Coronary artery (tissue), 2 donors: ENCODE results near the gene PTPRM.

Experiments used
- DNase-seq: peaks from one replicate; pipeline ENCODE4 v3.0.0-alpha.2; 2017; ENCODE audit warnings: low spot score
- H3K27ac ChIP-seq, 2 donors: fragments of 200-600 bp; sonication (generic); one replicate each; pipeline ENCODE4 v1.5.1; 2016 to 2019
- H3K4me3 ChIP-seq: fragments of 200-600 bp; sonication (generic); 2 replicates; pipeline ENCODE4 v1.5.1; 2016; ENCODE audit warnings: mild to moderate bottlenecking, moderate library complexity
- TF ChIP-seq, protein P1 (sequence below): fragments of 200-600 bp; sonication (generic); IDR thresholded peaks from one replicate; pipeline ENCODE4 v1.5.1; 2019; ENCODE audit warnings: antibody characterized with exemption

PTPRM gene

DNA sequence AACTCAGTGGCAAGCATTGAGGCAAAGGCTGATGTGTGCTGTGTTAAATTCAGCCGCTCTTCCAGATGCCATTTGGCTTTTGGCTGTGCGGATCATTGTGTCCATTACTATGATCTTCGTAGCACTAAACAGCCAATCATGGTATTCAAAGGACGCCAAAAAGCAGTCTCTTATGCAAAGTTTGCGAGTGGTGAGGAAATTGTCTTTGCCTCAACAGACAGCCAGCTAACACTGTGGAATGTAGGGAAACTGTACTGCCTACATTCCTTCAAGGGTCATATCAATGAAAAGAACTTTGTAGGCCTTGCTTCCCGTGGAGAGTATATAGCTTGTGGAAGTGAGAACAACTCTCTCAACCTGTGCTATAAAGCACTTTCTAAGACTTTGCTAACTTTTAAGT is 846.6 kb downstream of the PTPRM start:
- no peak overlapping the region for H3K4me3 ChIP-seq
- TF ChIP-seq, protein P1, sequence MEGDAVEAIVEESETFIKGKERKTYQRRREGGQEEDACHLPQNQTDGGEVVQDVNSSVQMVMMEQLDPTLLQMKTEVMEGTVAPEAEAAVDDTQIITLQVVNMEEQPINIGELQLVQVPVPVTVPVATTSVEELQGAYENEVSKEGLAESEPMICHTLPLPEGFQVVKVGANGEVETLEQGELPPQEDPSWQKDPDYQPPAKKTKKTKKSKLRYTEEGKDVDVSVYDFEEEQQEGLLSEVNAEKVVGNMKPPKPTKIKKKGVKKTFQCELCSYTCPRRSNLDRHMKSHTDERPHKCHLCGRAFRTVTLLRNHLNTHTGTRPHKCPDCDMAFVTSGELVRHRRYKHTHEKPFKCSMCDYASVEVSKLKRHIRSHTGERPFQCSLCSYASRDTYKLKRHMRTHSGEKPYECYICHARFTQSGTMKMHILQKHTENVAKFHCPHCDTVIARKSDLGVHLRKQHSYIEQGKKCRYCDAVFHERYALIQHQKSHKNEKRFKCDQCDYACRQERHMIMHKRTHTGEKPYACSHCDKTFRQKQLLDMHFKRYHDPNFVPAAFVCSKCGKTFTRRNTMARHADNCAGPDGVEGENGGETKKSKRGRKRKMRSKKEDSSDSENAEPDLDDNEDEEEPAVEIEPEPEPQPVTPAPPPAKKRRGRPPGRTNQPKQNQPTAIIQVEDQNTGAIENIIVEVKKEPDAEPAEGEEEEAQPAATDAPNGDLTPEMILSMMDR: no peak
- no peak overlapping the region for H3K27ac ChIP-seq
- DNase-seq: no peak

DNA sequence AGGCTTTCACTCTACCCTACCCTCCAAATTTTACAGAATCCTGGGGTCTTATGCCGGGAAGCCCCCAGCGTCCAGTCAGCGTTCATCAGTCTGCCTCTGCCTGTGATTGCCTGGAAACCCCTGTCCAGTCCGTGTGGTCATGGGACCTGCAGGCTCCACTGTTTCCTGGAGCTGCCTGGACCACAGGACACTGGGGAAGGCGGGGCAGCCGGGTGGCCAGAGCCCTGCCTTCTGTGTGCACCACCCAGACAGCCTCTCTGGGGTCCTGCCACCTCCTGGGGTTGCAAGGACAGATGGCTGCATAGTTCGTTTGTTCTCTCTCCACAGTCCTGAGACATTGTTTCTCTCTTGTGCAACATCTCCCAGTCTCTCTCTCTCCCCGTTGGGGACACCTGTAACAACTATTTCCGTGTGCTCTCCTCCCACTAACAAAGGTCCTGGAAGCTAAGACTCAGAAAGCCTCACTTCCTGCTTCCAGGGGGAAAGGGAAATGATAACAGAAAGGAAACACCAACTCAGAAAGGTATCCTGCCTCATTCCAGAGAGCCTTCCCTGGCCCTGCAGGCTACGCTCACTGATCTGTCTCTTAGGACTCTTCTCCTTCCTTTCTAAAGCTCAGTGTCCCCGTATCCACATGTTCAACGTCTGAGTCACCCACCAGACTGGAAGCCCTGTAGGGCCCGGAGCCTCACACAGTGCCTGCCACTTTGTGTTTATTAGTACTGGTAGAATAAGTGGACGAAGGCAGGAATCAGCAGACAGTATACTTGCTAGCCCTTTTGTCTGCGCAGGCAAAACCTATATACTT is 849.3 kb downstream of the PTPRM start:
- Histone ChIP-seq H3K27ac (no peak overlapping the region), H3K4me3 (no peak overlapping the region)
- no peak for DNase-seq
- TF ChIP-seq, protein P1: no peak

DNA sequence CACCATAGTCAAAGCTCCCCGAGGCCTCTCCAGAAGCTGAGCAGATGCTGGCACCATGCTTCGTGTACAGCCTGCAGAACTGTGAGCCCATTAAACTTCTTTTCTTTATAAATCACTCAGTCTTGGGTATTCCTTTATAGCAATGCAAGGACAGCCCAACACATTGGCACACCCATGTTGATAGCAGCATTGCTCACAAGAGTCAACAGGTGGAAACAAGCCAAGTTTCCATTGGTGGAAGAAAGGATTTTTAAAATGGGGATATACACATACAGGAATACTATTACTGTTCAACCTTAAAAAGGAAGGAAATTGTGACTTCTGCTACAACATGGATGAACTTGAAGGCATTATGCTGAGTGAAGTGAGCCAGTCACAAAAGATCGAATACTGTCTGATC is 855.3 kb downstream of the PTPRM start:
- TF ChIP-seq, protein P1: no peak
- H3K4me3 ChIP-seq: no peak overlapping the region
- no peak for DNase-seq
- no peak overlapping the region for H3K27ac ChIP-seq

DNA sequence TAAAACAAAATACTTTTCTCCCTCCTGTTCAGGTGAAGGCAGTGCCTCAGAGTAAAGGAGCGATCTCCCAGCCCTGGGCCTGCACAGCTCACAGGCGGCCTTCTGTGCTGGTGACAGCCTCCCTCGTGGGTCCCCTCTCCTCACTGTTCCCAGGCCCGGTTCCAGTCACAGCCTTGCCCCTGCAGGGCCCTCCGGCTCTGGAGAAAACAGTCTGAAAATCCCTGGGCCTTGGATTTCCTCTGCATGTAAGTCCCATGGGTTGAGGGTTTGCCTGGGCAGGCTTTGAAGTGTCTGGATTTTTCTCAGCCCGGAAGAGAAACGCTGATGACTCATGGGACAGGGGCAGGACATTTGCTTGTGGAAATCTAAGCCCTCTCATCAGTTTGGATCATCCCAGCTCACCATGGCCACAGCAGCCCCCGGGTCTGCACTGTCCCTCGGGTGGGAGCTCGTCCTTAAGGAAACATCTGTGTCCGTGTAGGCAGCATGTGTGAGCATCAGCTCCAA is 856.0 kb downstream of the PTPRM start:
- TF ChIP-seq, protein P1: no peak
- no peak for DNase-seq
- Histone ChIP-seq H3K4me3 (no peak overlapping the region), H3K27ac (no peak overlapping the region)

- Histone ChIP-seq H3K27ac (no peak overlapping the region), H3K4me3 (no peak overlapping the region)
- no peak for DNase-seq
- TF ChIP-seq, protein P1: no peak
Observed at GRCh38 chr18:8424481-8424880, 857.4 kb downstream of the PTPRM start.

- DNase-seq: no peak
- TF ChIP-seq, protein P1: no peak
- Histone ChIP-seq H3K27ac (no peak overlapping the region), H3K4me3 (no peak overlapping the region)
Observed at GRCh38 chr18:8424917-8425725, 858.0 kb downstream of the PTPRM start.
